Right lobe of liver (tissue), 4 donors: Measurements from ENCODE around the gene CLN3.
A peak's percentile ranks its signal among the peaks of the same experiment; 100 is the strongest.

Source experiments
- CTCF ChIP-seq, 4 donors: fragments of 200-600 bp in 3 of 4; fragments of 450-650 bp in 1 of 4; IDR thresholded peaks; one replicate each; pipeline versions ENCODE4 v1.5.1 to v1.8.0; 2016 to 2022; ENCODE audit warnings: antibody characterized with exemption in 4 of 4, mild to moderate bottlenecking in 2 of 4
- POLR2A ChIP-seq: fragments of 450-650 bp; IDR thresholded peaks from one replicate; pipeline ENCODE4 v1.6.1; 2017; ENCODE audit warnings: antibody characterized with exemption, mild to moderate bottlenecking
- donor health status: DM: no; HTN: no; CAD: no.
- donor health status: DM: no; HTN: no; CAD: no.
- donor health status: DM: no; HTN: yes; CAD: no.

- TF ChIP-seq CTCF (IDR thresholded peaks at IDR 0.05) (peak in 3 of 4 donors; percentile 19 to 25 (median 23)), POLR2A (no peak)
Observed at GRCh38 chr16:28491230-28491969, 474 bp downstream of the CLN3 start.
